Measurements from ENCODE around the gene ZNF579. TPM values are rescaled to one million over a fixed set of nuclear protein-coding genes. Genes with fewer than 3 reads are reported as not detected.

The ZNF579 gene
- total and polyA plus RNA-seq, 2 of the 8 experiments (the other 6 are each of a cell fraction or from before 2014, with no cell fraction given): 10.0 to 18.9 TPM

GRCh38 chr19:55611300-55611982, 30.8 kb upstream of the ZNF579 start:
- no peak overlapping the region for H3K4me3 ChIP-seq (ENCODE audit: extremely low read depth in 1 of 4, insufficient read depth in 2 of 4, low read depth in 3 of 4, low read length in 4 of 4)
- ChIA-PET POLR2A (ENCODE audit: partially characterized antibody) (interaction anchor here (1.1 to 4.3 kb wide), 4 partner anchors 9 to 52 kb away, joined by 3 to 32 read pairs (median 3); partner anchors contain the start of genes FIZ1 and ZNF784), CTCF (ENCODE audit: partially characterized antibody) (interaction anchor here (1.3 to 1.5 kb wide), 2 partner anchors 22 to 92 kb away, joined by 3 read pairs; no protein-coding TSS in a partner anchor)
- H3K79me1 ChIP-seq (ENCODE audit: low read depth, low read length): peaks cover 4% of the 10 kb centered on the region; the same call in 1 of the 2 replicates
- H3K4me2 ChIP-seq (ENCODE audit: insufficient read depth in 1 of 2, low read depth in 2 of 2, low read length in 2 of 2): no peak overlapping the region
- no peaks in the 10 kb centered on the region for H3K27me3 ChIP-seq (replicated peaks in 1 of 4; ENCODE audit: control insufficient read depth in 3 of 4, extremely low read depth in 1 of 4, insufficient read depth in 3 of 4, low read length in 3 of 4)
- no peak overlapping the region for H3K9ac ChIP-seq (replicated peaks in 1 of 4; ENCODE audit: extremely low read depth in 1 of 4, low read depth in 3 of 4, low read length in 3 of 4)
- H3K18ac ChIP-seq (ENCODE audit: extremely low read depth, low read length): no peak overlapping the region
- peaks cover 0 to 7% of the 10 kb centered on the region in 2 experiments; a peak in 1 of 4 replicates for H3K79me2 ChIP-seq (ENCODE audit: control insufficient read depth in 1 of 2, insufficient read depth in 2 of 2, low read length in 2 of 2)
- H2BK120ac ChIP-seq (replicated peaks; ENCODE audit: low read depth, low read length): no peak overlapping the region
- no peak overlapping the region for H4K5ac ChIP-seq (ENCODE audit: insufficient read length, low read depth, low read length)
- no peak overlapping the region for H3K4ac ChIP-seq (replicated peaks; ENCODE audit: insufficient read length, low read depth, low read length)
- H3K36me3 ChIP-seq (ENCODE audit: control insufficient read depth in 2 of 4, insufficient read depth in 4 of 4, low read length in 3 of 4): peaks cover 0 to 28% (median 1%) of the 10 kb centered on the region in 4 experiments; a peak in 4 of 8 replicates
- H3K56ac ChIP-seq (replicated peaks; ENCODE audit: insufficient read length, low read depth, low read length): no peak overlapping the region
- DNase-seq (ENCODE audit: low read depth in 1 of 2, low spot score in 2 of 2) (no peak), FAIRE-seq (no peak)
- peaks cover 6 to 31% of the 10 kb centered on the region in 2 experiments for H4K20me1 ChIP-seq (replicated peaks in 1 of 2; ENCODE audit: control insufficient read depth in 1 of 2, insufficient read depth in 2 of 2, low read length in 2 of 2)
- no peak overlapping the region for H3K14ac ChIP-seq (ENCODE audit: insufficient read length)
- no peak for TF ChIP-seq CHD1 (IDR thresholded peaks at IDR 0.05; ENCODE audit: low read depth, low read length)
- H3K4me1 ChIP-seq (replicated peaks in 1 of 4; ENCODE audit: control insufficient read depth in 3 of 4, insufficient read depth in 4 of 4, low read length in 3 of 4): peaks cover 0 to 3% (median 1%) of the 10 kb centered on the region in 4 experiments; a peak in 4 of 7 replicates
- 86% methylated on average over 15 of the region's 15 CpGs; no CpG with 5 or more reads in 1 of the 2 experiments for WGBS, 2 experiments (ENCODE audit: extremely low coverage in 1 of 2, insufficient coverage in 1 of 2, insufficient read length in 1 of 2, insufficient replicate concordance in 2 of 2, low coverage in 1 of 2, low lambda C conversion rate in 2 of 2, missing lambda C conversion rate in 1 of 2)
- H2AFZ ChIP-seq (ENCODE audit: low read length): no peak overlapping the region
- H2BK12ac ChIP-seq (ENCODE audit: low read depth, low read length): no peak overlapping the region
- H3K23ac ChIP-seq (ENCODE audit: insufficient read length): no peak overlapping the region
- H2BK15ac ChIP-seq (ENCODE audit: low read length): no peak overlapping the region
- H2AK5ac ChIP-seq (ENCODE audit: low read depth, low read length): no peak overlapping the region
- peaks cover under 1% of the 10 kb centered on the region; the same call in 1 of the 2 replicates for H3K23me2 ChIP-seq (ENCODE audit: low read depth, low read length)
- no peak overlapping the region for H2BK20ac ChIP-seq (ENCODE audit: low read length)
- no peak overlapping the region for H4K8ac ChIP-seq (ENCODE audit: extremely low read depth, insufficient read depth, low read length)
- H3K9me3 ChIP-seq (ENCODE audit: insufficient read depth in 2 of 2, low read depth in 1 of 2, low read length in 1 of 2): no peaks in the 10 kb centered on the region; a peak in 1 of 4 replicates
- no peak overlapping the region for H4K91ac ChIP-seq (replicated peaks; ENCODE audit: insufficient read length, low read length)
- H3K27ac ChIP-seq (ENCODE audit: low read depth, low read length): no peak overlapping the region
- H2BK5ac ChIP-seq (ENCODE audit: low read depth, low read length): no peak overlapping the region

Data from H1 (cell line).